ENCODE results near the gene SORL1-AS1.

- TF ChIP-seq CTCF (IDR thresholded peaks at IDR 0.05) (no peak), ZFX (IDR thresholded peaks at IDR 0.05; ENCODE audit: borderline replicate concordance) (no peak)
Measured at GRCh38 chr11:121464352-121464946, 11.7 kb upstream of the SORL1-AS1 start.
